ENCODE results near the gene LTBP2. TPM values are rescaled to one million over a fixed set of nuclear protein-coding genes. Genes with fewer than 3 reads are reported as not detected.
A peak's percentile ranks its signal among the peaks of the same experiment; 100 is the strongest.

LTBP2 gene
- total RNA-seq, 2 donors from 2014 or later: 0.55 to 0.73 TPM

DNA sequence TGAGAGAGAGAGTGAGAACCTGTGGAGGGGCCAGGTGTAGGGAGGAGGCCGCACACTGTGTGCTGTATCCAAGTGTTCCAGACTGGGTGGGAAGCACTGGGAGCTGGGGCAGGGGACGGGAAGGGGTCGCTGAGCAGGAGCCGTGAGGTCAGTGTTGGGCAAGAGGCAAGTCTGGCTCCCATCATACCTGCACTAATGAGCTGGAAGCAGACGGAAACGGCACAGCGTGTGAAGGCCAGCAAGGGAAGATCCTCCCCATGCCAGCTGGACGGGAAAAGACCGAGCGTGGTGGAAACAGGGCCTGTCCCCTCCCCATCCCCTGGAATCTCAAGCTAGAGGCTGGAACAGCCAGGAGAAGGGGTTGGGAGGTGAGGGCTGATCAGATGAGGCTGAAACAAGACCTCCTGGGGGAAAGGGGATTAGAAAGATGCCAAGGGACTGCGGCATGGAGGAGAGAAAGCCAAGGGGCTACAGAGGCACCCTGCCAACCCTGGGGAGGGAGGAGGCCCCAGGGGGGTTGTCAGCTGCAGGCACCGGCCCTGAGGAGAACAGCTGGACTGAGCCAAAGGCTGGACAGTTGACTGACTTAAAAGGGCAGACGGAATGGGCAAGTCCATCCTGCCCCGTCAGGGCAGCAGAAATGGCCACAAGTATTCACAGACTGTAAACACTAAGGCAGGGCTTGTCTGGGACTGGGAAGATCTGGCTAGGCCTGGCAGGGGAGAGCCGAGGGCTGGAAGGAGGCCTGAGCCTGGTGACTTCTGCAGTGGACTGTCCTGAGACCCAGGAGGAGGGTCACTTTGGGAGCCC is 19.0 kb upstream of the LTBP2 start:
- no peaks in the 10 kb centered on the region for H3K36me3 Mint-ChIP-seq
- peaks cover 0 to 7% of the 10 kb centered on the region in 2 donors for H3K27me3 Mint-ChIP-seq
- H3K9me3 Mint-ChIP-seq: no peaks in the 10 kb centered on the region
- H3K4me1 Mint-ChIP-seq (ENCODE audit: low read depth in 2 of 2): peaks cover 5 to 19% of the 10 kb centered on the region in 2 donors
- no peak overlapping the region for H3K4me3 Mint-ChIP-seq
- ATAC-seq: peak in 1 of 2 donors; percentile 11
- peak; percentile 20 for DNase-seq (ENCODE audit: low spot score)
- peak overlapping the region in 1 of 2 donors; percentile 42 for H3K27ac Mint-ChIP-seq

DNA sequence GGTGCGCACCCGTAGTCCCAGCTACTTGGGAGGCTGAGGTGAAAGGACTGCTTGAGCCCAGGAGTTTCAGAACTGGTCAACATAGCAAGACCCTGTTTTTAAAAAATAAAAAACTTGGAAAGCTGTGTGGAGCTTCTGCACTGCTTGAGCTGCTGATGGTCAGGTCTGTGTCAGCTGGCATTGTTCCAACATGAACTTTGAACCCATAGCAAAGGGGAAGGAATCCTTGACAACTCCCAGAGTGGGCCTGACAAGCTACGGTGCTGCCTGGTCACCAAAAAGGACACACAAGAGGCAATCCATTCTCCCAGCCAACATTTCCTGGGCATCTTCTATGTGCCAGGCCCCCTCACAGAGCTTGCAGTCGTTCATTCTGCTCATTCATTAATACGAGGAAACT is 16.4 kb upstream of the LTBP2 start:
- H3K36me3 Mint-ChIP-seq: peaks cover 5% of the 10 kb centered on the region
- ATAC-seq (no peak), DNase-seq (ENCODE audit: low spot score) (no peak)
- H3K27ac Mint-ChIP-seq: no peak overlapping the region
- peaks cover 14 to 28% of the 10 kb centered on the region in 2 donors for H3K4me1 Mint-ChIP-seq (ENCODE audit: low read depth in 2 of 2)
- no peaks in the 10 kb centered on the region for H3K9me3 Mint-ChIP-seq
- peaks cover 9 to 10% of the 10 kb centered on the region in 2 donors for H3K27me3 Mint-ChIP-seq
- no peak overlapping the region for H3K4me3 Mint-ChIP-seq

DNA sequence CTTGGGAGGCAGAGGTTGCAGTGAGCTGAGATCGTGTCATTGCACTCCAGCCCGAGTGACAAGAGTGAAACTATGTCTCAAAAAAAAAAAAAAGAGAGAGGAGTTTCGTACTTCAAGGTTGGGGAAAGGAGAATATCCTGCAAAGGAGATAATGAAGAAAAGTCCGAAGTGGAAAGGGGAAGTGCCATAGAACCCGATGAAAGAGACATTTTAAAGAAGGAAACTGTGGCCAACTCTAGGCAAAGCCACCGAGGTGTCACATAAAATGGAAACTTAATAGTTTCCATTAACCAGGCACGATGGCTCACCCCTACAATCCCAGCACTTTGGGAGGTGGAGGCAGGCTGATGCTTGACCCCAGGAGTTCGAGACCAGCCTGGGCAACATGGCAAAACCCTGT is 15.0 kb upstream of the LTBP2 start:
- ATAC-seq: no peak
- peaks cover 9 to 10% of the 10 kb centered on the region in 2 donors for H3K27me3 Mint-ChIP-seq

DNA sequence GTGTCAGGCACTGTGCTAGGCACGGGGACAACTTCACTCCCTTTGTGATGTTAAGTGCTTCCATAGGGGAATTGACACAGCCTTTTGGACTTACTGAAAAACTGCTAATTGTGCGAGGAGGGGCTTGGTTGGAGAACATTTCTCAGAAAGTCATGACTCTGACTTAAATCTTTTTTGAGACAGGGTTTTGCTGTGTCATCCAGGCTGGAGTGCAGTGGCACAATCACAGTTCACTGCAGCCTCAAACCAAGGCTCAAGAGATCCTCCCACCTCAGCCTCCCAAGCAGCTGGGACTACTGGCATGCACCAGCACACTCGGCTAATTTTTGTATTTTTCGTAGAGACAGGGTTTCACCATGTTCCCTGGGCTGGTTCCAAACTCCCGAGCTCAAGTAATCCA is 10.2 kb upstream of the LTBP2 start:
- Mint-ChIP-seq H3K36me3 (peaks cover 5% of the 10 kb centered on the region), H3K9me3 (no peaks in the 10 kb centered on the region), H3K4me3 (no peak overlapping the region), H3K27me3 (peaks cover 8 to 15% of the 10 kb centered on the region in 2 donors), H3K4me1 (ENCODE audit: low read depth in 2 of 2) (peaks cover 58 to 66% of the 10 kb centered on the region in 2 donors), H3K27ac (no peak overlapping the region)
- no peak for DNase-seq (ENCODE audit: low spot score)
- no peak for ATAC-seq

More for the DNA sequence above, 15.0 kb upstream of the LTBP2 start:
- H3K27ac Mint-ChIP-seq: peak overlapping the region in 1 of 2 donors; percentile 59
- no peak overlapping the region for H3K4me3 Mint-ChIP-seq
- H3K36me3 Mint-ChIP-seq: peaks cover 5% of the 10 kb centered on the region
- no peaks in the 10 kb centered on the region for H3K9me3 Mint-ChIP-seq
- DNase-seq (ENCODE audit: low spot score): no peak
- peaks cover 16 to 32% of the 10 kb centered on the region in 2 donors for H3K4me1 Mint-ChIP-seq (ENCODE audit: low read depth in 2 of 2)

DNA sequence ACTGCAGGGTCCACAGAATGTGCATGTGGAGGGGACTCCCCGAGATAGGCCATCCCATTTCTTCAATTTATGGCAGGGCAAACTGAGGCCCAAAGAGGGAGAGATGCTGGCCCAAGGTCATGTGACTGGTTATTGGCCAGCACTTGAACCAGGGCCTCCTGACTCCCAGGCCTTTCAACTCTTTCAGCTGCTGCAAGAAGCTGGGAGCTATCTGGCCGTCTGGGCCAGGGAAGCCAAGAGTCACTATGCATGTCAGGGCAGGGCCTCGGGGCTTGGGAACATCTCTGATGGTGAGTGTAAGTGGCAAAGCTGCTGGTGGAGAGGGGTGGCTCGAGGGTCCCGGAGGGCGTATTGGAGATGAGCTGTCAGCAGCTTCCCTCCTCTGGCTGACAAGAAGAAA is 9.5 kb upstream of the LTBP2 start:
- ATAC-seq: no peak
- no peaks in the 10 kb centered on the region for H3K9me3 Mint-ChIP-seq
- H3K4me3 Mint-ChIP-seq: no peak overlapping the region
- H3K4me1 Mint-ChIP-seq (ENCODE audit: low read depth in 2 of 2): peaks cover 63 to 64% of the 10 kb centered on the region in 2 donors
- H3K27me3 Mint-ChIP-seq: peaks cover 8 to 15% of the 10 kb centered on the region in 2 donors
- peaks cover 5% of the 10 kb centered on the region for H3K36me3 Mint-ChIP-seq
- H3K27ac Mint-ChIP-seq: peak overlapping the region in 1 of 2 donors; percentile 87
- no peak for DNase-seq (ENCODE audit: low spot score)

DNA sequence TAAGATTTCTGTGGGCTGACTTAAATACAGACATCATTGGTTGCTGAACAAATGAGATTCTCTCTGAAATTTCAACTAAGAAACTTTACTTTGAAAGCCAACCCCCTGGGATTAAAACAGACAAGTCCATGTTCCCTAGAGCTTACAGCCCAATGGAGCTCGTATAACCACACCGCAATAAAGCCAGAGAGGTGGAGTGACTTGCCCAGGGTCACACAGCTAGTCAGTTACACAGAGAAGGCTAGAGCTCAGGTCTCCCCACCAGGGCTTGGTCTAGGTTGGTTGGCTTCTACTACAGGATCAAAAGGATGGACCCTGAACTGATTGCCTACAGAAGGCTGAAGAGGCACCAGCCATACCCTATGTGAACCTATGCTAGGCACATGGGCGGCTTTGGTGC is 8.9 kb upstream of the LTBP2 start:
- Mint-ChIP-seq H3K4me3 (peak overlapping the region; percentile 79), H3K27ac (peak overlapping the region; percentile 77 to 87), H3K36me3 (peaks cover 5% of the 10 kb centered on the region), H3K27me3 (peaks cover 12 to 19% of the 10 kb centered on the region in 2 donors), H3K9me3 (no peaks in the 10 kb centered on the region), H3K4me1 (ENCODE audit: low read depth in 2 of 2) (peaks cover 69 to 70% of the 10 kb centered on the region in 2 donors)
- no peak for ATAC-seq
- DNase-seq (ENCODE audit: low spot score): no peak

DNA sequence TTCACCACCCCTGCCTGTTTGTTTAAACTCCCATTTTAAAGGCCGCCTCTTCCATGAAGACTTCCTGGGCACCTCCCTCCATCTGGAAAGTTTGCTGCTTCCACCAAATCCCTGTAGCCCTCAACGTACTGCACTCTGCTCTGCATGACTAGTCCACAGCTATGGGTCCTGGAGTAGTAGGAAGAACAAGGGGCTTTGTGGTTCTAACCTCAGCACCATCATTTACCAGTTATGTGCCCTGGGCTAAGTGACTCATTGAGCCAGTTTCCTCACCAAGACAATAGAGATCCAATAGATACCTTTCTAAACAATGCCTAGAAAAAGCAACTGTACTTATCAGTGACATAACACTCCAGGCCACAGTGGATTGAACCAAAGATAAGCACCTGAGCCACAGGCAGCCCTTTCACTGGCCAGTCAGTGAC is 8.5 kb upstream of the LTBP2 start:
- peaks cover 5% of the 10 kb centered on the region for H3K36me3 Mint-ChIP-seq
- DNase-seq (ENCODE audit: low spot score): peak; percentile 70
- H3K9me3 Mint-ChIP-seq: no peaks in the 10 kb centered on the region
- ATAC-seq: peak; percentile 30 to 75
- peak overlapping the region; percentile 77 to 87 for H3K27ac Mint-ChIP-seq
- H3K4me3 Mint-ChIP-seq: peak overlapping the region; percentile 79
- H3K4me1 Mint-ChIP-seq (ENCODE audit: low read depth in 2 of 2): peaks cover 73 to 74% of the 10 kb centered on the region in 2 donors
- peaks cover 16 to 23% of the 10 kb centered on the region in 2 donors for H3K27me3 Mint-ChIP-seq

DNA sequence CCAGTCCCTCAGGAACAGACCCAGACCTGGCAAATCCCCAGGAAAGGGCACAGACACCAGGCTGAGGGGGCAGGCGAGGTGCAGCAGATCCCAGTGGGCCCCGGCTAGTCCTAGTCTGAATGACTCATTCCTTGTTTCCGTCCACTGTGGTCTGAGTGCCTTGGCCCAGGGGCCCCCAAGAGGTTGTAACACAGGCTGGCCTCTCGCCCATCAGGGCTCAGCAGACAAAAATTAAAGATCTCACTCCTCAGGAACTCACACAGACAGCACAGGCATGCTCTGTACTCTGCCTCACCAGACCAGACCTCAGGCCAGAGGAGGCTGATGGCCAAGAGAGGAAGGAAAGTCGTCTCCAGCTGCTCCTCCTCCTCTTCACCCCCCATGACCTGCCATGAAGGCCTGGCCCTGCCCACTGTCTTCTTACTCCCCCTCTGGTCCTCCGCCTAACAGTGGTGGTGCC is 7.7 kb upstream of the LTBP2 start:
- peak overlapping the region; percentile 79 for H3K4me3 Mint-ChIP-seq
- no peak for DNase-seq (ENCODE audit: low spot score)
- peak overlapping the region; percentile 77 to 87 for H3K27ac Mint-ChIP-seq
- H3K9me3 Mint-ChIP-seq: no peaks in the 10 kb centered on the region
- no peak for ATAC-seq
- H3K27me3 Mint-ChIP-seq: peaks cover 18 to 24% of the 10 kb centered on the region in 2 donors
- H3K36me3 Mint-ChIP-seq: peaks cover 5% of the 10 kb centered on the region
- peaks cover 80 to 81% of the 10 kb centered on the region in 2 donors for H3K4me1 Mint-ChIP-seq (ENCODE audit: low read depth in 2 of 2)

DNA sequence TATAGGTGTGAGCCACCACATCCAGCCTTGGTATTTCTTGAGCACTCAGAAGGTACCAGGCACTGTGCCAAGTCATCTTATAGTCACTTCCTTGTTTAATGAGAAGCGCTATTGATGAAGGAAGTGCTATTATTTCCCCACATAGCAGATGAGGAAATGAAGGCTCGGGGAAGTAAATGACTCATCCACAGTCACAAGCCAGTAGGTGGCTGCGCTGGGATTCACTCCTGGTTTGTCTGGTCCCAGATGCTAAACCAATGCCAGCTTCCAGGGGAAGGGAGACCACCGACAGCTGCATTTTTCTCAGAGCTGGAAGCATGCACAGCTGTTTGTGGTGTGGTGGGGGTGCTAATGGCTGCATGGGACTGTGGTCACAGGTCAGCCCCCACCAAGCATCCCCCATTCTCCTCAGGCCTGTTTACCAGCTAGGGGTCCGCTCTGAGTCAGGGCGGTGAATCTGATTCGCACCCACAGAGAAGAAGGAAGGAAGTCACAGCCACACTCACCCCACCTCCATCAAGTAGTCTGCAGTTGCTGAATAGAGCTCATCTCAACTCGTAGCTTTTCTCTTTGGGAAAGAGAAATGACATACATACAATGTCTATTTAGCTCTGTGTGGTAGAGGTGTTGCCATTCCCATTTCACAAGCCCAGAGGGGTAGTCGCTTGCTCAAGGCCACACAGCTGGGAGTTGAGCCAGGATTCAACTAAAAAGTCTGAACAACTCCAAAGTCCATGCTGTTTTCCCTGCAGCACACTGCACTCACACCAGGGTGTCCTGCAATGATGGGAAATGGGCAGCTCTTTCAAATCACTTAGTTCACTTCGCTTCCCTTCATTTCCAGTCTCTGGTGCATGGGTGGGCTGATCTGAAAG is 6.3 kb upstream of the LTBP2 start:
- H3K4me1 Mint-ChIP-seq (ENCODE audit: low read depth in 2 of 2): peaks cover 81 to 85% of the 10 kb centered on the region in 2 donors
- DNase-seq (ENCODE audit: low spot score): peak; percentile 91
- H3K4me3 Mint-ChIP-seq: peak overlapping the region; percentile 79
- H3K9me3 Mint-ChIP-seq: no peaks in the 10 kb centered on the region
- H3K27ac Mint-ChIP-seq: peak overlapping the region; percentile 87 to 98
- H3K27me3 Mint-ChIP-seq: peaks cover 16 to 24% of the 10 kb centered on the region in 2 donors
- ATAC-seq: peak; percentile 93
- H3K36me3 Mint-ChIP-seq: no peaks in the 10 kb centered on the region

DNA sequence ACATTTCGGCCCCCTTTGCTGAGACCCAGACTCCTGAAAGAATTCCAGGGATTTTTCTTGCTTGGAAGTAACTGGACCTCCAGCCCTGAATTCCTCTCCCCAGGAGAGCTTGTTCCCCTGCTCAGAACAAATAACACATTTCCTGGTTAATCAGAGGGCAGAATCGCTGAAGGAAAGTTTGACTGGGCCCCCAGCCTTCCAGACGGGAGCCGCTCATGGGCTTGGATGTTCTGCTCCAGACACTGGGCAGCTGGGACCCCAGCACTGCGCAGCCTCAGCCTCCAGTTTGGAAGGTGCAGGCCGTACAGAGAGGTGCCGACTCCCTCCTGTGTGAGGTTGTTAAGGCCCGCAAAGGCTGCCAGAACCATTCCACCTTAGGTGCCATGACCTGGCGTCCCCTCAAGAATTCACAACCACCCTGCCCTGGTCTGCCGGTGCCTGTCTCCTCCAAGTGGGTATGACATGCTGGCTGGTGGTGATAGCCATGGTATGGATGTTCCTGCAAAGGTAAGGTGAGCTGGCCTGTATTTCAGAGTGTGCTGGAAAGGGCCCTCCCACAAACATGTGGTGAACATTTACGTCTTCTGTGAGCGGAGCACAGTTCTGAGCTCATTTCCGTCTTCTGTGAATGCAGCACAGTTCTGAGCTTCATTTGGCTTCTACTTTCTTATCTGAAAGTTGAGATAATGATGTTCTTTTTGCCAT is 5.1 kb upstream of the LTBP2 start:
- ATAC-seq (no peak), DNase-seq (ENCODE audit: low spot score) (no peak)
- peak overlapping the region; percentile 79 for H3K4me3 Mint-ChIP-seq
- H3K4me1 Mint-ChIP-seq (ENCODE audit: low read depth in 2 of 2): peaks cover 78 to 83% of the 10 kb centered on the region in 2 donors
- no peaks in the 10 kb centered on the region for H3K9me3 Mint-ChIP-seq
- H3K36me3 Mint-ChIP-seq: no peaks in the 10 kb centered on the region
- H3K27ac Mint-ChIP-seq: peak overlapping the region; percentile 87 to 98
- H3K27me3 Mint-ChIP-seq: peaks cover 16 to 24% of the 10 kb centered on the region in 2 donors

DNA sequence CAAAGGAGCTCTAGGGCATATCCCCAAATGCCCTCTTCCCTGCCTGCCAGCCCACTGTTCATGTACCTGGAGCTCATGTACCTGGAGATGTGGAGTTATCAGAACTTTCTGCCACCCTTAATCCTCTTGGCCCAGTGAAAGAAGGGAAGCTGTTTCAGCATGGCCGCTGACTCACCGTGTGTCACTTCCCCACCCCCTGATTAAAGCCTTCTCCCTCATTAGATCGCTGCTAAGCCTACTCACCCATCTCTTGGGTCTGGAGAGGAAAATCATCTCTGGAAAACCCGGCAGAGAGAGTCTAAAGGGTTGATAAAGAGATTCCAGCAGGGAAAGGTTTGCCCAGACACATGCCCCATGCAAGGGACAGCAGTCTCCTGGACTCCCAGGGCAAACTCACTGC is 4.5 kb upstream of the LTBP2 start:
- Mint-ChIP-seq H3K27me3 (peaks cover 16 to 24% of the 10 kb centered on the region in 2 donors), H3K27ac (peak overlapping the region; percentile 2 to 88), H3K9me3 (no peaks in the 10 kb centered on the region), H3K36me3 (no peaks in the 10 kb centered on the region), H3K4me3 (peak overlapping the region; percentile 21), H3K4me1 (ENCODE audit: low read depth in 2 of 2) (peaks cover 72 to 78% of the 10 kb centered on the region in 2 donors)
- DNase-seq (ENCODE audit: low spot score) (no peak), ATAC-seq (no peak)

DNA sequence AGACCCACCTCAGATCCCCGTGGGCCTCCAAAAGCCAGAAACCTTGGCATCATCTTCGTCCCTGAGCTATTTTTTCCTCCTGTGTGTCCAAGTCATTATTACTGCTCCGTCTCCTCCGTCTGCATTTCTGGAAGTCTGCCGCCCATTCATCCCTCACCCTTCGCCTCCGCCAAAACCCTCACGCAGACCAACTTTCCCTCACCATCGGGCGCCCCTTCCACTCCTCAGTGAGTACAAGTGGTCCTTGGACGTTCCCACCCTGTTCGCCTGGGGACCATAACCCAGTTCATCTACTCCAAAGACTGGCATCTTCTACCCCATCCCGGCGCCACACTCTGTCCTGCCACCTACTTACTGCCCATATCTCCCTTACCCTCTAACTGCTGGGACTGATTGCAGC is 3.7 kb upstream of the LTBP2 start:
- no peak for ATAC-seq
- Mint-ChIP-seq H3K9me3 (no peaks in the 10 kb centered on the region), H3K4me3 (peak overlapping the region; percentile 21), H3K36me3 (no peaks in the 10 kb centered on the region), H3K27ac (peak overlapping the region; percentile 2 to 88), H3K4me1 (ENCODE audit: low read depth in 2 of 2) (peaks cover 64 to 70% of the 10 kb centered on the region in 2 donors), H3K27me3 (peaks cover 16 to 18% of the 10 kb centered on the region in 2 donors)
- no peak for DNase-seq (ENCODE audit: low spot score)
